Right hindlimb (tissue), 1 donor: ENCODE data around the gene SCGB2A2.

ENCODE experiments used
- DNase-seq: peaks from one replicate; pipeline ENCODE4 v3.0.0-alpha.2; 2018

Gene SCGB2A2

DNA sequence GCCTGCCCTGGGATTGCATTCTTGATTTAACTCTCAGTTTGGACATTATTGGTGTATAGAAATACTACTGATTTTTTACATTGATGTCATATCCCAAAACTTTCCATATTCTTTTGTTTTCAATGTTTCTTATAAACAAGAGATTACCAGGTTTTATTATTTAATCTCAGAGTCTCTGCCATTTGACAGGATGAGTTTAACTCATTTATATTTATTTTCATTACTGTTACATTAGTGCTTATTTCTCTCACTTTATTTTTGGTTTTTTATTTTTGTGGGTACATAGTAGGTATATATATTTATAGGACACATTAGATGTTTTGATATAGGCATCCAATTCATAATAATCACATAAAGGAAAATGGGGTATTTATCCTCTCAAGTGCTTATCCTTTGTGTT is 38.0 kb downstream of the SCGB2A2 start:
- no peak for DNase-seq

- DNase-seq, result no peak
Measured at GRCh38 chr11:62309991-62310390, 40.0 kb downstream of the SCGB2A2 start.

- DNase-seq, result no peak
Measured at GRCh38 chr11:62315431-62315830, 45.5 kb downstream of the SCGB2A2 start.

DNA sequence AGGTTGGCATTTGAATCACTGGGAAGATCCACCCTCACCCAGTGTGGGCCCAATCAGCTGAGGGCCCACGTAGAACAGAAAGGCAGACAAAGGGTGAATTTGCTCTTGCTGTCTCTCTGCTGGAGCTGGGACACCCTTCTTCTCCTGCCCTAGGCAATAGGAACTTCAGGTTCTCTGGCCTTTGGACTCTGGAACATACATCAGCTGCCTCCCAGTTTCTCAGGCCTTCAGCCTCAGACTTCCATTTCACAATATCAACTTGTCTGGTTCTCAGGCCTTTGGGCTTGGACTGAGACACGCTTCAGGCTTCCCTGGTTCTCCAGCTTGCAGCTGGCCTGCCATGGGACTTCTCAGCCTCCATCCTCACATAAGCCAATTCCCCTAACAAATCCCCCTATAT is 52.6 kb downstream of the SCGB2A2 start:
- no peak for DNase-seq
